ENCODE measurements around the gene STK40. TPM values are rescaled to one million over a fixed set of nuclear protein-coding genes. Genes with fewer than 3 reads are reported as not detected.

Gene STK40
- total RNA-seq, 2 donors from 2014 or later = 30.8 to 111 TPM

DNA sequence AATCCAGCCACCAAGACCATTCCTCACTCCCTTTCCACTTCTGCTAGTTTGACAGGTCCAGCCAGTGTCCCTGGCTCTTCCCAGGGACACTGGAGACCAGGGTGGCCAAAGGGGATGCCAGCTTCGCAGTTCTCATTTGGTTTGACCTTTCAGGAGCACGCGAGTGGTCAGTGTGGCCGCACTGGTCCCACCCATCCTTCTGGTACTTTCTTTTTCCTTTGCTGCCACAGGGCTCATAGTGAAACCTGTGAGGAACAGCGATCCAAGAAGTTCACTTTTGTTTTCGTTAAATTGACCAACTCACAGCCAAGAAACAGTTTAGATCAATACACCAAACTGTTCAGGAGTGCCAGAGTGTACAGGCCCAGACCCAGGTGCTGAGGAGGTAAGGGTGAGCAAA, 47.9 kb downstream of the STK40 start:
- TF ChIP-seq POLR2AphosphoS5 (IDR thresholded peaks at IDR 0.05) (no peak), POLR2A (IDR thresholded peaks at IDR 0.05) (no peak)
- TF ChIP-seq, protein P1, sequence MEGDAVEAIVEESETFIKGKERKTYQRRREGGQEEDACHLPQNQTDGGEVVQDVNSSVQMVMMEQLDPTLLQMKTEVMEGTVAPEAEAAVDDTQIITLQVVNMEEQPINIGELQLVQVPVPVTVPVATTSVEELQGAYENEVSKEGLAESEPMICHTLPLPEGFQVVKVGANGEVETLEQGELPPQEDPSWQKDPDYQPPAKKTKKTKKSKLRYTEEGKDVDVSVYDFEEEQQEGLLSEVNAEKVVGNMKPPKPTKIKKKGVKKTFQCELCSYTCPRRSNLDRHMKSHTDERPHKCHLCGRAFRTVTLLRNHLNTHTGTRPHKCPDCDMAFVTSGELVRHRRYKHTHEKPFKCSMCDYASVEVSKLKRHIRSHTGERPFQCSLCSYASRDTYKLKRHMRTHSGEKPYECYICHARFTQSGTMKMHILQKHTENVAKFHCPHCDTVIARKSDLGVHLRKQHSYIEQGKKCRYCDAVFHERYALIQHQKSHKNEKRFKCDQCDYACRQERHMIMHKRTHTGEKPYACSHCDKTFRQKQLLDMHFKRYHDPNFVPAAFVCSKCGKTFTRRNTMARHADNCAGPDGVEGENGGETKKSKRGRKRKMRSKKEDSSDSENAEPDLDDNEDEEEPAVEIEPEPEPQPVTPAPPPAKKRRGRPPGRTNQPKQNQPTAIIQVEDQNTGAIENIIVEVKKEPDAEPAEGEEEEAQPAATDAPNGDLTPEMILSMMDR (IDR thresholded peaks at IDR 0.05) = no peak
- no peak for DNase-seq (ENCODE audit: low spot score)
- Histone ChIP-seq H3K36me3 (no peaks in the 10 kb centered on the region), H3K9me3 (no peaks in the 10 kb centered on the region), H3K27ac (no peak overlapping the region), H3K27me3 (replicated peaks; ENCODE audit: insufficient read depth) (no peaks in the 10 kb centered on the region), H3K4me1 (replicated peaks) (no peaks in the 10 kb centered on the region), H3K4me3 (no peak overlapping the region)
- intact Hi-C loops (cut with DNase I) = no loop called here
- WGBS = 89% methylated on average over 6 of the region's 6 CpGs

DNA sequence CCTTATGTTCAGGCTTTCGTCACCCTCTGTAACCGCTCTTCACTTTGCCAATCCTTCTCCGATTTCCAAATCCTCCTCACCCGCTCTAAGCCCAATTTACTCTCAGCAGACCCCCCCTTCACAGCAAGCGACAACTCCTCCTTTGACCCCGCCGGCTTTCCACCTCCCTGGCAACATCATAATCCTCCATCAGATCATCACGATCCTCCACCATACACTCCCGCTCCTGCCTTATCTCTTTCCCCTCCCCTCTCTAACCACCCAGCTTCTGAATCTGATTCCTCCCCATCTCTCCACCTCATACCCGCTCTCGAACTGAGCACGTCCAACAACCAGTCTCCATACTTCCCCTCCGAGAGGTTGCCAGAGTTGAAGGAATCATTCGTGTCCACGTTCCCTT, 54.8 kb downstream of the STK40 start:
- intact Hi-C loops (cut with DNase I) = no loop called here
- Histone ChIP-seq H3K9me3 (no peaks in the 10 kb centered on the region), H3K4me3 (no peak overlapping the region), H3K27me3 (replicated peaks; ENCODE audit: insufficient read depth) (no peaks in the 10 kb centered on the region), H3K4me1 (replicated peaks) (no peaks in the 10 kb centered on the region), H3K36me3 (no peaks in the 10 kb centered on the region), H3K27ac (no peak overlapping the region)
- no peak for DNase-seq (ENCODE audit: low spot score)
- WGBS = 90% methylated on average over 15 of the region's 15 CpGs
- TF ChIP-seq POLR2AphosphoS5 (IDR thresholded peaks at IDR 0.05) = no peak
- TF ChIP-seq, protein P1 (IDR thresholded peaks at IDR 0.05) = no peak
- no peak for TF ChIP-seq POLR2A (IDR thresholded peaks at IDR 0.05)

DNA sequence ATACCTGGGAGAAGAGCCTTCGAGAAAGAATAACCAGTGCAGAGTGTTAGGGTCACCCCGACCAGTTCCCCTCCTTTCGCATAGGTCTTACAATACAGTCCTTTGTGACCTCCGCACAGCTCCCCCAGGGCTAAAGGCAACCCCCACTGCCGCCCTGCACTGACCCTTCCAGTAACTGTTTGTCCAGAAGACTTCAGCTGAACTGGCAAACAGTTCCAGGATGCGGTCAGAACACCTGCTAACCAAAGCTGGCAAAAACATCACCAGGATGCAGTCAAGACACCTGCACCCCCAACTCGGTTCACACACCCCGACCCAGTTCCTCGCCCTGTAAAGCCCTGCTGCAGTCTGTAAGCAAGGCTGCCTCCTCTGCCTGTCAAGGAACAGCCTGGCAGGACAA, 55.9 kb downstream of the STK40 start:
- Histone ChIP-seq H3K27me3 (replicated peaks; ENCODE audit: insufficient read depth) (no peaks in the 10 kb centered on the region), H3K4me1 (replicated peaks) (no peaks in the 10 kb centered on the region), H3K36me3 (no peaks in the 10 kb centered on the region), H3K9me3 (no peaks in the 10 kb centered on the region), H3K4me3 (no peak overlapping the region), H3K27ac (no peak overlapping the region)
- WGBS = 83% methylated on average over 9 of the region's 9 CpGs
- DNase-seq (ENCODE audit: low spot score) = no peak
- TF ChIP-seq, protein P1 (IDR thresholded peaks at IDR 0.05) = no peak
- TF ChIP-seq POLR2A (IDR thresholded peaks at IDR 0.05) (no peak), POLR2AphosphoS5 (IDR thresholded peaks at IDR 0.05) (no peak)
- intact Hi-C loops (cut with DNase I) = no loop called here

DNA sequence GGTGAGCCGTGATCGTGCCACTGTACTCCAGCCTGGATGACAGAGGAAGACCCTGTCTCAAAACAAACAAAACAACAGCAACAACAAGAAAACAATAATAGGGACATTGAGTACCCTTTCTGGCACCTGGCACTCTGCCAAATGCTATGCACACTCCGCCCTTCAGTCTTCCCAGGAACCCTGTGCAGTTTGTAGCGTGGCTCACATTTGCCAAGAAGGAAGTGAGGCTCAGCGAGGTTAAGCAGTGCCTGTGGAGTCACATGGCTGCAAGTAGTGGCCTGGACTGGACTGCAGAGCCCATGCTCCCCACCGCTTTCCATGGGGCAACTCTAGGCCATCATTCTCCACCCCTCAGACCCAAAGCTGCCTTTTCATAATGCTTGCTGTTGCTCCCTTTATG, 57.0 kb downstream of the STK40 start:
- no peak overlapping the region for H3K4me3 ChIP-seq
- no peak for DNase-seq (ENCODE audit: low spot score)
- 63% methylated on average over 6 of the region's 6 CpGs for WGBS
- no peaks in the 10 kb centered on the region for H3K4me1 ChIP-seq (replicated peaks)
- no peaks in the 10 kb centered on the region for H3K9me3 ChIP-seq
- TF ChIP-seq POLR2A (IDR thresholded peaks at IDR 0.05) = peak; percentile 11
- TF ChIP-seq POLR2AphosphoS5 (IDR thresholded peaks at IDR 0.05) = peak; percentile 22
- TF ChIP-seq, protein P1 (IDR thresholded peaks at IDR 0.05) = no peak
- H3K27me3 ChIP-seq (replicated peaks; ENCODE audit: insufficient read depth) = no peaks in the 10 kb centered on the region
- intact Hi-C loops (cut with DNase I) = no loop called here
- no peaks in the 10 kb centered on the region for H3K36me3 ChIP-seq
- no peak overlapping the region for H3K27ac ChIP-seq

DNA sequence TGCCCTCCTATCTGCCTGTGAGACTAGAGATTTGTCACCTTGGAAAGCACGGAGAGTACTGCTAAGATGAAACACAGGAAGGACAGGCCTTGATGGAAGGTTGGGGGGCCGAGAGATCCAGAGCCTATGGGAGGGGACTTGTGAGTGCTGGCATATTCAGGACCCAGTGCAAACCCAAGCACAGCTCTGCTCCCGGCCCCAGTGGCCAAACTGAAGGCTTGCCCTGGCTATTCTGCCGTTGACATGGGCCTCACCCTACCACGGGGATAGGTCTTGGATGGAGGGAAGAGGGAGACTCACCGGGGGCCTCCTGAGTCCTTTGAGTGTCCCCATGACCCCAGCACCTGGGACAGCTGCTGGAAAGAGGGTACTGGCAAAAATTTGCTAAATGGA, 57.6 kb downstream of the STK40 start:
- no peak overlapping the region for H3K27ac ChIP-seq
- H3K9me3 ChIP-seq = no peaks in the 10 kb centered on the region
- intact Hi-C loops (cut with DNase I) = no loop called here
- H3K4me1 ChIP-seq (replicated peaks) = no peaks in the 10 kb centered on the region
- H3K4me3 ChIP-seq = no peak overlapping the region
- H3K36me3 ChIP-seq = no peaks in the 10 kb centered on the region
- no peaks in the 10 kb centered on the region for H3K27me3 ChIP-seq (replicated peaks; ENCODE audit: insufficient read depth)
- TF ChIP-seq, protein P1 (IDR thresholded peaks at IDR 0.05) = no peak
- no peak for TF ChIP-seq POLR2AphosphoS5 (IDR thresholded peaks at IDR 0.05)
- TF ChIP-seq POLR2A (IDR thresholded peaks at IDR 0.05) = no peak
- DNase-seq (ENCODE audit: low spot score) = no peak
- WGBS = 90% methylated on average over 5 of the region's 6 CpGs
